ENCODE data around the gene PPP1R13B.
"Not testable (repeated sequence)": the region's sequence is repeated elsewhere in the genome, so short reads cannot be mapped to it uniquely, and the experiment has no call there.

GRCh38 chr14:103889002-103889312, 41.6 kb upstream of the PPP1R13B start:
- TF ChIP-seq, protein P1, sequence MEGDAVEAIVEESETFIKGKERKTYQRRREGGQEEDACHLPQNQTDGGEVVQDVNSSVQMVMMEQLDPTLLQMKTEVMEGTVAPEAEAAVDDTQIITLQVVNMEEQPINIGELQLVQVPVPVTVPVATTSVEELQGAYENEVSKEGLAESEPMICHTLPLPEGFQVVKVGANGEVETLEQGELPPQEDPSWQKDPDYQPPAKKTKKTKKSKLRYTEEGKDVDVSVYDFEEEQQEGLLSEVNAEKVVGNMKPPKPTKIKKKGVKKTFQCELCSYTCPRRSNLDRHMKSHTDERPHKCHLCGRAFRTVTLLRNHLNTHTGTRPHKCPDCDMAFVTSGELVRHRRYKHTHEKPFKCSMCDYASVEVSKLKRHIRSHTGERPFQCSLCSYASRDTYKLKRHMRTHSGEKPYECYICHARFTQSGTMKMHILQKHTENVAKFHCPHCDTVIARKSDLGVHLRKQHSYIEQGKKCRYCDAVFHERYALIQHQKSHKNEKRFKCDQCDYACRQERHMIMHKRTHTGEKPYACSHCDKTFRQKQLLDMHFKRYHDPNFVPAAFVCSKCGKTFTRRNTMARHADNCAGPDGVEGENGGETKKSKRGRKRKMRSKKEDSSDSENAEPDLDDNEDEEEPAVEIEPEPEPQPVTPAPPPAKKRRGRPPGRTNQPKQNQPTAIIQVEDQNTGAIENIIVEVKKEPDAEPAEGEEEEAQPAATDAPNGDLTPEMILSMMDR (tag by site-specific recombination; IDR thresholded peaks at IDR 0.05) = not testable (repeated sequence)
- TF ChIP-seq ZNF121 (tag by site-specific recombination; IDR thresholded peaks at IDR 0.05); ZNF830 (tag by site-specific recombination; IDR thresholded peaks at IDR 0.05; ENCODE audit: low read depth); PRDM2 (tag by site-specific recombination; IDR thresholded peaks at IDR 0.05; ENCODE audit: borderline replicate concordance): not testable (repeated sequence)
- TF ChIP-seq, protein P2, sequence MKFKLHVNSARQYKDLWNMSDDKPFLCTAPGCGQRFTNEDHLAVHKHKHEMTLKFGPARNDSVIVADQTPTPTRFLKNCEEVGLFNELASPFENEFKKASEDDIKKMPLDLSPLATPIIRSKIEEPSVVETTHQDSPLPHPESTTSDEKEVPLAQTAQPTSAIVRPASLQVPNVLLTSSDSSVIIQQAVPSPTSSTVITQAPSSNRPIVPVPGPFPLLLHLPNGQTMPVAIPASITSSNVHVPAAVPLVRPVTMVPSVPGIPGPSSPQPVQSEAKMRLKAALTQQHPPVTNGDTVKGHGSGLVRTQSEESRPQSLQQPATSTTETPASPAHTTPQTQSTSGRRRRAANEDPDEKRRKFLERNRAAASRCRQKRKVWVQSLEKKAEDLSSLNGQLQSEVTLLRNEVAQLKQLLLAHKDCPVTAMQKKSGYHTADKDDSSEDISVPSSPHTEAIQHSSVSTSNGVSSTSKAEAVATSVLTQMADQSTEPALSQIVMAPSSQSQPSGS (tag by site-specific recombination; IDR thresholded peaks at IDR 0.05; ENCODE audit: low read depth) = not testable (repeated sequence)

Measured in HEK293 (cell line).